HG03565 (cell line): ENCODE measurements around the gene PLXND1.
"Not testable (repeated sequence)": the region's sequence is repeated elsewhere in the genome, so short reads cannot be mapped to it uniquely, and the experiment has no call there.

Source experiments
- ATAC-seq: cut with Tn5 transposase; IDR thresholded peaks from one replicate; pipeline ENCODE4 v1.9.1; 2021; ENCODE audit warnings: mild to moderate bottlenecking, moderate library complexity; ENCODE audit not compliant: unreplicated experiment

PLXND1 gene, protein sequence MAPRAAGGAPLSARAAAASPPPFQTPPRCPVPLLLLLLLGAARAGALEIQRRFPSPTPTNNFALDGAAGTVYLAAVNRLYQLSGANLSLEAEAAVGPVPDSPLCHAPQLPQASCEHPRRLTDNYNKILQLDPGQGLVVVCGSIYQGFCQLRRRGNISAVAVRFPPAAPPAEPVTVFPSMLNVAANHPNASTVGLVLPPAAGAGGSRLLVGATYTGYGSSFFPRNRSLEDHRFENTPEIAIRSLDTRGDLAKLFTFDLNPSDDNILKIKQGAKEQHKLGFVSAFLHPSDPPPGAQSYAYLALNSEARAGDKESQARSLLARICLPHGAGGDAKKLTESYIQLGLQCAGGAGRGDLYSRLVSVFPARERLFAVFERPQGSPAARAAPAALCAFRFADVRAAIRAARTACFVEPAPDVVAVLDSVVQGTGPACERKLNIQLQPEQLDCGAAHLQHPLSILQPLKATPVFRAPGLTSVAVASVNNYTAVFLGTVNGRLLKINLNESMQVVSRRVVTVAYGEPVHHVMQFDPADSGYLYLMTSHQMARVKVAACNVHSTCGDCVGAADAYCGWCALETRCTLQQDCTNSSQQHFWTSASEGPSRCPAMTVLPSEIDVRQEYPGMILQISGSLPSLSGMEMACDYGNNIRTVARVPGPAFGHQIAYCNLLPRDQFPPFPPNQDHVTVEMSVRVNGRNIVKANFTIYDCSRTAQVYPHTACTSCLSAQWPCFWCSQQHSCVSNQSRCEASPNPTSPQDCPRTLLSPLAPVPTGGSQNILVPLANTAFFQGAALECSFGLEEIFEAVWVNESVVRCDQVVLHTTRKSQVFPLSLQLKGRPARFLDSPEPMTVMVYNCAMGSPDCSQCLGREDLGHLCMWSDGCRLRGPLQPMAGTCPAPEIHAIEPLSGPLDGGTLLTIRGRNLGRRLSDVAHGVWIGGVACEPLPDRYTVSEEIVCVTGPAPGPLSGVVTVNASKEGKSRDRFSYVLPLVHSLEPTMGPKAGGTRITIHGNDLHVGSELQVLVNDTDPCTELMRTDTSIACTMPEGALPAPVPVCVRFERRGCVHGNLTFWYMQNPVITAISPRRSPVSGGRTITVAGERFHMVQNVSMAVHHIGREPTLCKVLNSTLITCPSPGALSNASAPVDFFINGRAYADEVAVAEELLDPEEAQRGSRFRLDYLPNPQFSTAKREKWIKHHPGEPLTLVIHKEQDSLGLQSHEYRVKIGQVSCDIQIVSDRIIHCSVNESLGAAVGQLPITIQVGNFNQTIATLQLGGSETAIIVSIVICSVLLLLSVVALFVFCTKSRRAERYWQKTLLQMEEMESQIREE (N-terminal part only)

DNA sequence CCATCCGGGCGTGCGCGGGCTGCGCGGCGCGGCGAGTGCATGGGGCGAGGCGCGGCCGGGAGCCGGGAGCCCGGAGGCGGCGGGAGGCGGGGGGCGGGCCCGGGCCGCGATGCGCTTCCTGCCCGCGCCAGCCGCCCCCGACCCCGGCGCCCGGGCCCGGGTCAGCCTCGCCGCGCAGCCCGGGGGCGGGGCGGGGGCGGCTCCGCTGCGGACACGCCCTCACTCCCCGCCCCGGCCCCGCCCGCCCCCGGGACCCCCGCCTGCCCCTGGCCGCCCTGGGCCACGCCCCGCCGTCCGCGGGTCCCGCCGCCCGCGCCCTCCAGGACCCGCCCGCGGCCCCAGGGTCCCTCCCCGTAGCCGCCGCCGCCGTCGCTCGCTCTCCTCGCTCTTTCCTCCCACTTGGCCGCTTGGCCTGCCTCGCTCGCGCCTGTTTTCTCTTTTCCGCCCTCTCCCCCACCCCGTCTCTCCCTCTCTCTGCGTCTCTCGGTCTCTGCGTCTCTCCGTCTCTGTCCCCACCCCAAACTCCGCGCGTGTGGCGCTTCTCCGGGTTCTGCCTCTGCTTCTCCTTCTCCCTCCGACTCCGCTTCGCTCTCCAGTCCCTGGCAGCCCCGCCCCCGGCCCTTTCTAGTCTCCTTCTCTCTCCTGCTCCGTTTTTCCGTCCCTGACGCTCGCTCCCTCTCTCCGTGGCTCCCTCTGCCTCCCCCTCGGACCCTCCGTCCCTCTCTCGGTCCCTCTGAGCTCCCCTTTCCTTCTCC is at the start of gene PLXND1:
Gene PLXND1, minus strand, starts transcription at position 41 of the 755 bp plus-strand sequence. Its CDS starts 37 bp downstream, at position 4.
- ATAC-seq: no peak

DNA sequence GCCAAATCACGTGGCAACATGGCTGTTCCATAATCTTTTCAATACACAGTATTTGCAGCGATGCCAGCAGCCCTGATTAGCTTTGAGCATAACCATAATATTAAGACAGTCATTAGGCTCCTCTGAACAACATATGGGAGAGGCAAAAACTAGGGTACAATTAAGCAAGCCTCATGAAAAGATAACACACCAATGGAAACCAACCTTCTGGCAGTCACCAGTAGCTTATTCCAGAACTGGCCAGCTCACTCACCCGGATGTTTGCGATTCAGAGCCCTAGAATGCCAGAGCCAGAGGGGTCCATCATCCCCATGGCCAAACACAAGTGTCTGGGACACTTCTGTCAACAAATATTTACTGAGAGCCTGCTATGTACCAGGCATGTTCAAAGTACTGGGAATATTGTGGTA is 48.8 kb upstream of the PLXND1 start:
- ATAC-seq: no peak

DNA sequence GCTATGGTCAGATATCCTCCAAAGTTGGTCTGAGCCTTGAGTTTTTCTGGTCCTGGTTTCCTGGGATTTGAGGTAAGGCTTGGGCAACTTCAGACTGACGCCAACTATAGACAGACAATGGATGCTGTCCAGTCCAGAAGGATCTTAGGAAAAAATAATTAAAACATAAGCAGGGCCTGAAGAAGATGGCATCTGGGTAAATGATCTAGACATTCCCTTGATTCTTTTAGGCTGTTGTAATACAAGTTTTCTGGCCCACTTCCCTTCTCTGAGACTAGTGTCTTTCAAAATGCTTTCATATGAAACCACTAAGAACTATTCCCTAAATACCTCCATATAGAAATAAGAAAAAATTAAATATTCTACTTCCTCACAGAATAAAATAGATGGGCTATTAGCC is 47.7 kb upstream of the PLXND1 start:
- no peak for ATAC-seq

DNA sequence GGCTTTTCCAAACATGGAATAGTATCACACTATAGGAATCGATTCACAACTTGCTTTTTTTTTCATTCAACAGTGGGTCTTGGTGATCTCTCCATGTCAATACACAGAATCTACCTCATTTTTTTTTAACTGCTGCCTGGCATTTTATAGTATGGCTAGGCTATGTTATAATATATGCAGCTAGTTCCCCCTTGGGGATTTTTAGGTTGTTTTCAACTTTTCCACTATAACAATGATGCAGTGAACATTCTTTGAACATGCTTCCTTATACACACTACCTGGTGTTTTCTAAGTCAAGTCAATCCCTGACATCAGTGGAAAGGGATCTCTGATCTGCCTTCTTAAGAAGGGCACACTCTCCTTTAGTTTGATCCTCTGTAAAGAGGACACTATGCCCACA is 46.5 kb upstream of the PLXND1 start:
- ATAC-seq: no peak

DNA sequence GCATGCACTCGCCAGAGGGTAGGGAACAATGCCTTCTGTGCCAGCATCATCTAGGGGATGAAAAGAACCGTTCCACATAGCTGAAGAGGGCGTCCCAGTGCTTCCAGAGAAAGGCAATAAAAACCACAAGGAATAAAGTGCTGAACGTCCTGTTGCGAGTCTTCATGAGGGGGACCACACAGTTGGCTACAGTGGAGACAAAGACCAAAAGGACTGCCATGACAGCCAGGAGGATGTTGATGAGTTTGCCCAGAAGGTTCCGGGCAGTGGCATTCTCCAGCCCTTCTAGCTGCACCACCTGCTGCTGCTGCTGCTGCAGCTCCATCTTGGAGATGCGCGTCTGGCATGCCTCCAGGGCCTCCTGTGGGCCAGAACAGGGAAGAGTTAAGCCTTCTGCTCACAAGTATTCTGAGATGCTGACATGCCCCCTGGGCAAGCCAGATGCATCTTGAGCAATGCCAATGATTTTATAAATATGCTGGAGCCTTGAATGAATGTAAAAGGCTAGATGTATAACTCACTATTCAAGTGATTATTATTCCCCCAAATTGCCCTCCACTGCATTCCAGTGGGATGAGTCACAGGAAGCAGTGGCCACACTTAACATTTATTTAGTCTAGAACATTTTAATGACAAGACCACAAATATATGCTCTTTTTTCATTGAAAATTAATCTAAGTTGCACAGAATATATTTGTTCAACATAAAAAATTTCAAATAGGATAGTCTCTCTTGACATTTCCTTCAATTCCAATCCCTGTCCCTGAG is 45.1 kb upstream of the PLXND1 start:
- no peak for ATAC-seq

DNA sequence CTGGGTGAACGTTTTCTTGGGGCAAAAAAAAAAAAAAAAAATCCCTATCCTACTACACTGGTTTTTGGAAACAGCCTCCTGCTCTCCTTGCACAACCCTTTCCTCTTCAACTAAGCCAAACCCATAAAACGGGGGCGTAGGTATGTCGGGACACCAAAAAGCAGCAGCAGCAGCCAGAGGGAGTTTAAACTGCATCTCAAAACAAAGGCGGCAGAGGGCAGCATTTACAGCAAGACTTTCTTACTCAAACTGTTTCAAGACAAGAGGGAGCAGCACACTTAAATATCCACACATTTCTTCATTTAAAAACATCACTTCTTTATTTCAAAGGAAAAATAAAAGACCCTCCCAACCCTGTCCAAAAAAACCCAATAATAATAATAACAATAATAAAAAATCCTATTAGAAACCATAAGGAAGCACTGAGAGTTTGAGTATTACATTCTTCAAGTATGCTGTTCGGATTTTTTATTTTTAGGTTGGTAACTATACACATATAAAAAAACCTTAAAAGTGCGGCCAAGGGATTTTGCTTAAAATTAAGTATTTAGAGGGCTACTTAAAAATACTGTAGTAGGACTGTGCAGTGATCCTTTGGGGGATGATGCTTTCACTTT is 43.9 kb upstream of the PLXND1 start:
- ATAC-seq: no peak

DNA sequence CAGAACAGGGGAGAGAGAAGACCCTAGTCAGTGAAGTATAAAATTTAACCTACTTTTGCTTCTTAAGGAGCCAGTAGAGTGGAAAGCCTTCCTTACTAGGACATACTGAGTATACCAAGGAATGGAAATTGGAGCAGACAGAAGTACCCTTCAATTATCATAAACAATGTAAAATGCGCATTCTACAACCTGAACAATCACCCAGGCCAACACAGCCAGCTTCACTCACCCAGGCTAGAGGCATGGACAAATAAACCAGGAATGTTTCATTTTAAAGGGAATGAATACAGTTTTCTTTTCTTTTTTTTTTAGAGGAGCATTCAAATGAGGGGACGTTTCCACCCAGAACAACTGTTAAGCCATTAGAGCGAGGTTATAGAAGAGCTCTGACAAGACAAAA is 41.9 kb upstream of the PLXND1 start:
- no peak for ATAC-seq

DNA sequence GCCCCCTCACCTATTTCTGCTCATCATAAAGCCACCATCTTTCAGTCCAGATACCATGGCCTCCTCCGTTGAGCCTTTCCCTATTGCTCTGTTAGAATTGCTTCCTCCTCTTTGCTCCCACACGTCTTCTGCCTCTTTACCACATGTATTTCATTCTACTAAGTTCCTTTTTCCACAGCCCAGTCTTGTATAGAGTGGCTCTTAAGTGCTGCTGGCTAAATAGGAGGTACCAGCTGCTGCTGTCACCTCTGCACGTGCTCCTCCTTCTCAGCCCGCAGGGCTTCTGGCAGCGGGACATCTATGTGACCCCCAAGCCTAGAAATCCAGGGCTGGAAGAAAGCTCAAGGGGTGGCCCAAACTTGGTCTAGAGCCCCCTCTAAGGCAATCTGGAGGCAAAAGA is 38.8 kb upstream of the PLXND1 start:
- ATAC-seq: no peak

DNA sequence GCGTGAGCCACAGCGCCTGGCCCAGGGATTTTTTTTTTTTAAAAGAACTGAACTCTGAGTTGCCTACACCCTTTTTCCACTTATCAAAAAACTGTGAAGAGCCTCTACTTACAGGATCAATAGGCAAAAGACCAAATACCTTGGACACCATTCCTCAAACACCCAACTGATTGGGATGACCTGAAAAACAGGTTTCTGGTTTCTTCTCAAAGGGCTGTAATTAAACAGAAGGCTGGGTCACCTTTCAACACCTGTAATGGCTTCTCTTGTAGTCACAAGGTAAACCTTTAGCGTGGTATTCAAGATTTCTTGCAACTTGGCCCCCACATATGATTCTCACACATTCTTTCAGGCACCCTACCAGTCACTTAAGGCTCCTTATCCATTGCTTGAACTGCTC is 38.4 kb upstream of the PLXND1 start:
- ATAC-seq: no peak

DNA sequence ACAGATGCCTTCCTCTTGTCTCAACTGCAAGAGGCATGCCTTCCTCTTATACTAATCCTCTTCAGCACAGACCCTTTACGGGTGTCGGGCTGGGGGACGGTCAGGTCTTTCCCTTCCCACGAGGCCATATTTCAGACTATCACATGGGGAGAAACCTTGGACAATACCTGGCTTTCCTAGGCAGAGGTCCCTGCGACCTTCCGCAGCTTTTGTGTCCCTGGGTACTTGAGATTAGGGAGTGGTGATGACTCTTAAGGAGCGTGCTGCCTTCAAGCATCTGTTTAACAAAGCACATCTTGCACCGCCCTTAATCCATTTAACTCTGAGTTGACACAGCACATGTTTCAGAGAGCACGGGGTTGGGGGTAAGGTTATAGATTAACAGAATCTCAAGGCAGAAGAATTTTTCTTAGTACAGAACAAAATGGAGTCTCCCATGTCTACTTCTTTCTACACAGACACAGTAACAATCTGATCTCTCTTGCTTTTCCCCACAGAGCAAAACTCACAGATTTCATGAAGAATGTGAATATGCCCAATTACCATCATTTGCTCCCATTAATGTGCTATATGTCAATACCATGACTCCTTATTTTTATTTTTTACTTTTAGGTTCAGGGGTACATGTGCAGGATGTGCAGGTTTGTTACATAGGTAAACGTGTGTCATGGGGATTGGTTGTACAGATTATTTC is 35.2 kb upstream of the PLXND1 start:
- not testable (repeated sequence) for ATAC-seq

DNA sequence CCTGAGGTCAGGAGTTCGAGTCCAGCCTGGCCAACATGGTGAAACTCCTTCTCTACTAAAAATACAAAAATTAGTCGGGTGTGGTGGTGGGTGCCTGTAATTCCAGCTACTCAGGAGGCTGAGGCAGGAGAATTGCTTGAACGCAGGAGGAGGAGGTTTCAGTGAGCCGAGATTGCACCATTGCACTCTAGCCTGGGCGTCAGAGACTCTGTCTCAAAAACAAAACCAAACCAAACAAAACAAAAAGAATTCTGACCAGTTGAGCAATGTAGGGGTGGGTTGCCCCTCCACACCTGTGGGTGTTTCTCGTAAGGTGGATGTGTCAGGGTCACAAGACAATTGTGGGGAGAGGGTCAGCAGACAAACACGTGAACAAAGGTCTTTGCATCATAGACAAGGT is 34.5 kb upstream of the PLXND1 start:
- ATAC-seq: not testable (repeated sequence)

DNA sequence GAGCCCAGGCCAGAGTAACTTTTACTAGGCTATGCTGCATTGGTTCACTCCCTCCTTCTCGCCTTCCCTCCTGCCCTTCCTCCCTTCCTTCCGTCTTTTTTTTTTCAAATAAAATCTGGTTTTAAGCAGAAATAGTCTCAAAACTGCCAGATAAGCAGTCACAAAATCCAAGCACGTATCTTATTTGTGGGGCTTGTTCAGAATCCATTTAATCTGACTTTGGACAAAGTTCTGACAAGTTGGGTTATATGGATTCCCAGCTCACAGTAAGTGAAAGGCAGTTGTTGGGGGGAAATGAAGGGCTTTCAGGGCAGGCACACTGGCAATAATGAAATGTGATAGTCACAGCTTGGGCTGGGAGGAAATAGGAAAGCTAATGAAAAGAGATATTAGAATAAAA is 32.0 kb upstream of the PLXND1 start:
- ATAC-seq: no peak

DNA sequence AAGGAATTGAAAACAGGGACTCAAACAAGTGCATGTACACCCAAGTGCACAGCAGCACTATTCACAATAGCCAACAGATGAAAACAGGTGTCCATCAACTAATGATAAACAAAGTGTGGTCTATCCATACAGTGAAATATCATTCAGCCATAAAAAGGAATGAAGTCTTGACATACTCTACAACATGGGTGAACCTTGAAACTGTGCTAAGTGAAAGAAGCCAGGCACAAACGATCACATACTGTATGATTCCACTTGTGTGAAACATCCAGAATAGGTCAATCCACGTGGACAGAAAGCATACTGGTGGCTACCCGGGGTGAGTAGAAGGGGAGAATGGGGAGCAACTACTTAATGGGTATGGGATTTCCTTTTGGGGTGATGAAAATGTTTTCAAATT is 29.6 kb upstream of the PLXND1 start:
- no peak for ATAC-seq

DNA sequence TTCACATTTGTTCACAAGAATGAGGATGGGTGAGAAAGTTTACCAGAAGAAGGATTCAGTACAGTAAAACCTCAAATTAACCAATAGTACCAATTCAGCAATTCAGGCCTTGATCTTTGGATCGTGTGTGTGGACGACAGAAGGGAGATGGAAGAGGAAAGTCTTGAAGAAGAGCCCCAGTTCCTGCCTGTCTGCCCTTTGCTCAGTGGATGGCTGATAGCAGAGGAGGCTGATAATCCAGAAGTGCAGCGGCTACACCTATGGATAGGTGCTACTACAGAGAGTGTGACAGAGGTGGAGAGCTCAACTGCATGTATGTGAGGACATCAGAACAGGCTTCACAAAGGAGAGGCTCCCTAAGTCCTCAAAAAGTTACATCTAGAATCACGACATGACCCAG is 29.2 kb upstream of the PLXND1 start:
- no peak for ATAC-seq

DNA sequence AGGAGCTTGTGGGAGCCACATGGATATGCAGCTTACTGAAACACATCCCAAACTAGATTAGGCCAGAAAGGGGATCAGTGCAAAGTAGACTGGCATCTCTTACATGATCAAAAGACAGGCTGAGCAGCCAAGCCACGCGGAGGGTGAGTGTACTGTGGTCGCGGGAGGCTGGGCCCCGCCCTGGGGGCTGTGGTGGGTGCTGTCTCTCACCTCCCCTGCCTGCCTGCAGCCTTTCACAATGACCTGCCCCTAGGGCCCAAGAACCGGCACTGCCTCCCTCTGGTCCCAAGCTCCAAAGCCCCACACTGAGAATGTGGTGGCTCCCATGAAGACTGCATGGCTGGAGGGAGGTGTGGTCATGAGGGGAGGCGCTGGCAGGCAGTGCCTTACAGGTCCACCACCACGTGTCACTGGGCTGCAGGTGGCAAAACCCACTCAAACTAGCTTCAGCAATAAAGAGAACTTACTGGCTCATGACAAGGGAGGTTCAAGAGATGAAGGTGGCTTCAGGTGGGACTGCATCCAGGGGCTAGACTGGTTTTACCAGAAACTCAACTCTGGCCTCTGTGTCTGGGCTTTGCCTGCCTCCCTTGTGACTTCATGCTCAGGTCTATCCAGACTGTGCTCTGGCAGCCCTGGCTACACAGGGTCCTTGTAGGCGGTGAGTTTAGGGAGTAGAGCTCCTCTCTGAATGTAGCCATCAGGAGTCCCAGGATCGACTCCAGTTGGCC is 27.4 kb upstream of the PLXND1 start:
- no peak for ATAC-seq

DNA sequence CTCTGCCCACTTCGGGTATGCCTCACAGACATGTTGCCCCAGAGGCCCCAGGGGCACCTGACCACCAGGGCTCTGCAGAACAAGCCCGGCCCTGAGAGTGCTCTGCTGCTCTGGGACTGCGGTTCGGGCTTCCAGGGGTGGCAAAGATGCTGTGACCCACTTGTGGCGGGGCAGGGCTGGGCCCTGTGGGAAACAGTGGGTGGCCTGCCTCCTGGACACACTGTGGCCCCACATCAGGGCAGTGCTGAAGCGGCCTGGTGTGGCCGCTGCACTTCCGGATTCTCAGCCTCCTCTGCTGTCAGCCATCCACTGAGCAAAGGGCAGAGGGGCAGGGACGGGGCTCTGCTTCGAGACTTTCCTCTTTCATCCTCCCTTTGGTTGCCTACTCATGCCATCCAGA is 26.5 kb upstream of the PLXND1 start:
- no peak for ATAC-seq

DNA sequence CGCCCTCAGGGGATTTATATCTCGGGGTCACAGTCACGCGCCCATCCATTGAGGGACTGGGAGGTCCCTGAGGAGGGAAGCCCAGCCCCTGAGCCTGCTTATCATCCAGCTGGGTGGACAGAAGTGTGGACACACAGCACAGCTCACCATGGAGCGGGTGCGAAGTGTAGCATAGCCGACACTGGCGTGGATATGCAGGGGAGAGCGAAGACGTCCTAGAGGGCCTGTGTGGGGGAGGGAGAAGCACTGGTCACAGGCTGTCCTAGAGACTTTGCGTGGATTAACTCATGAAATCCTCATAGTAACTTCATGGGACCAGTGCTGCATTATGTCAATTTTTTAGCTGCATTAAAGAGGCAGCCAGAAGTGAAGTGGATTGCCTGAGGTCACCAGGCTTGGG is 26.1 kb upstream of the PLXND1 start:
- no peak for ATAC-seq

DNA sequence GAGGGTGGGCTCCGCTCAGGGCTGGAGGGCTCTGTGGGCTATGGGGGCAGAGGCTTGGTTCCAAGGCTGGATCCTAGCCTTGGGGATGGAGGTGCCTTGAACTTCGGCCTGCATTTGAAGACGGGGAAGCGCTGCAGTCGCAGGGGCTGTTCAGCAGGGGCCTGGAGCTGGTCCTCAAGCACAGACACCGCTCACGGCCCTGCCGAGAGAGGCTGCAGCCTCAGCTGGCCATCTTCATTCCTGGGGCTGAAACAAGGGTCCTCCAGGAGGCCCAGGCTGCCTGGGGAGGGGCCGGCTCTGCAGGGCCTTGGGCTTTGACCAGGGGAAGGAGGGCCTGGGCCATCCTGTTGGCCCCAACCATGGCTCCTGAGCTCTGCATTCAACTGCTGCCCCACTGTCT is 25.6 kb upstream of the PLXND1 start:
- ATAC-seq: no peak
